IMR-90 (cell line): Measurements from ENCODE around the gene NEURL2.

Experiments used
- CEBPB ChIP-seq: IDR thresholded peaks from 2 replicates; pipeline ENCODE4 v1.6.1; 2012; ENCODE audit warnings: low read depth, low read length, improper control_type of control experiment
- CTCF ChIP-seq: conservative IDR thresholded peaks from 2 replicates; pipeline ENCODE4 v1.5.1; 2012; ENCODE audit warnings: mild to moderate bottlenecking, low read depth, low read length, improper control_type of control experiment
- POLR2A ChIP-seq: IDR thresholded peaks from 2 replicates; pipeline ENCODE4 v1.6.1; 2012; ENCODE audit warnings: mild to moderate bottlenecking, low read depth, low read length
- RCOR1 ChIP-seq: IDR thresholded peaks from 2 replicates; pipeline ENCODE4 v1.6.1; 2012; ENCODE audit warnings: mild to moderate bottlenecking, low read length, improper control_type of control experiment; ENCODE audit not compliant: insufficient replicate concordance
- RFX5 ChIP-seq: IDR thresholded peaks from 2 replicates; pipeline ENCODE4 v1.8.0; 2012; ENCODE audit warnings: low read depth, mild to moderate bottlenecking, low read length, moderate library complexity

- TF ChIP-seq RCOR1 (no peak), CTCF (no peak), POLR2A (no peak), RFX5 (no peak), CEBPB (no peak)
Observed at GRCh38 chr20:45851501-45851900, 39.5 kb downstream of the NEURL2 start.
